Measurements from ENCODE around the gene FAM47E. TPM values are rescaled to one million over a fixed set of nuclear protein-coding genes. Genes with fewer than 3 reads are reported as not detected.
A peak's percentile ranks its signal among the peaks of the same experiment; 100 is the strongest.

The FAM47E gene
- total and polyA plus RNA-seq, 2 of the 13 experiments (the other 11 are each of a cell fraction or from before 2014, with no cell fraction given): 0.33 to 0.66 TPM

- no peaks in the 10 kb centered on the region for H4K20me1 ChIP-seq (ENCODE audit: insufficient read depth, low read length)
- no peak overlapping the region for H2AFZ ChIP-seq (ENCODE audit: low read length)
- no TSS peak for BruUV-seq (replicated peaks)
- H3K27me3 ChIP-seq (ENCODE audit: control insufficient read depth in 1 of 2, insufficient read depth in 2 of 2, low read length in 2 of 2): no peaks in the 10 kb centered on the region
- WGBS (ENCODE audit: low lambda C conversion rate): 14% methylated on average over 1 of the region's 1 CpG
- CTCF ChIA-PET (ENCODE audit: low intra/inter-chr PET ratio, low total read pairs): no interaction called here
- FAIRE-seq (no peak), ATAC-seq (peak; percentile 44; the same call in 2 of the 3 replicates), DNase-seq (ENCODE audit: low spot score) (no peak)
- no peaks in the 10 kb centered on the region for H3K36me3 ChIP-seq (replicated peaks in 1 of 2; ENCODE audit: control insufficient read depth in 1 of 2, insufficient read depth in 2 of 2, low read length in 2 of 2)
- H3K4me3 ChIP-seq (replicated peaks in 1 of 3; ENCODE audit: insufficient read depth in 1 of 3, low read depth in 2 of 3, low read length in 3 of 3): no peak overlapping the region
- H3K9ac ChIP-seq (ENCODE audit: insufficient read depth, low read depth, low read length): no peak overlapping the region
- H3K27ac ChIP-seq (ENCODE audit: extremely low read length, insufficient read depth, low read length): no peak overlapping the region
- intact Hi-C loops (cut with micrococcal nuclease; ENCODE audit: unreplicated experiment) (no loop called here), in situ Hi-C loops (cut with HindIII; ENCODE audit: extremely low pct_ligation_motif_present, low pct_unique_long_range_greater_than_20kb) (no loop called here)
- H3K4me1 ChIP-seq (ENCODE audit: insufficient read depth, low read length): peaks cover 58% of the 10 kb centered on the region
- H3K9me3 ChIP-seq (ENCODE audit: low read length): no peaks in the 10 kb centered on the region
- POLR2A ChIA-PET: interaction anchor here (1.2 to 2.3 kb wide), 3 partner anchors 18 to 28 kb away, joined by 3 to 22 read pairs (median 10); partner anchors contain the start of gene STBD1
- no peaks in the 10 kb centered on the region for H3K79me2 ChIP-seq (ENCODE audit: insufficient read depth, low read length)
- TF ChIP-seq ARID5B (CRISPR knock-in tag; IDR thresholded peaks at IDR 0.05) (0 out of 2 replicates have a peak, but pooled peaks have one; percentile 20), ELF3 (CRISPR knock-in tag; IDR thresholded peaks at IDR 0.05) (0 out of 2 replicates have a peak, but pooled peaks have one; percentile 15), USF2 (IDR thresholded peaks at IDR 0.05; ENCODE audit: low read depth, low read length) (no peak), USF2 (CRISPR knock-in tag; IDR thresholded peaks at IDR 0.05; ENCODE audit: borderline replicate concordance) (no peak), CEBPB (IDR thresholded peaks at IDR 0.05; ENCODE audit: borderline replicate concordance, low read depth, low read length) (peak; percentile 45; the same call in 1 of the 2 replicates), RXRB (CRISPR knock-in tag; IDR thresholded peaks at IDR 0.05; ENCODE audit: borderline replicate concordance) (0 out of 2 replicates have a peak, but pooled peaks have one; percentile 17), ATF7 (IDR thresholded peaks at IDR 0.05) (peak; percentile 35; the same call in 1 of the 2 replicates), ATF7 (CRISPR knock-in tag; IDR thresholded peaks at IDR 0.05) (no peak), IKZF5 (CRISPR knock-in tag; IDR thresholded peaks at IDR 0.05) (no peak), ATF4 (CRISPR knock-in tag; IDR thresholded peaks at IDR 0.05) (peak in 1 of 2 experiments; percentile 49; a peak in 1 of 4 replicates), FOXP1 (IDR thresholded peaks at IDR 0.05) (no peak), FOXP1 (CRISPR knock-in tag; IDR thresholded peaks at IDR 0.05) (0 out of 2 replicates have a peak, but pooled peaks have one; percentile 10)
- H3K4me2 ChIP-seq (ENCODE audit: low read depth, low read length): no peak overlapping the region
Measured at GRCh38 chr4:76278583-76278982, 27.1 kb downstream of the FAM47E start.
